Sigmoid colon (tissue), 3 donors: ENCODE data around the gene GPR68.

Source experiments
- POLR2A ChIP-seq, 2 donors: fragments of 450-650 bp; IDR thresholded peaks; one replicate each; pipeline ENCODE4 v1.6.1; 2016; ENCODE audit warnings: antibody characterized with exemption in 2 of 2, mild to moderate bottlenecking in 2 of 2, moderate library complexity in 2 of 2
- TF ChIP-seq, protein P1 (sequence below), 4 experiments: fragments of 450-650 bp in 3 of 4; fragments of 200-600 bp in 1 of 4; IDR thresholded peaks; one replicate each; pipeline ENCODE4 v1.5.1; 2016 to 2019; ENCODE audit warnings: antibody characterized with exemption in 4 of 4, mild to moderate bottlenecking in 3 of 4, moderate library complexity in 2 of 4

DNA sequence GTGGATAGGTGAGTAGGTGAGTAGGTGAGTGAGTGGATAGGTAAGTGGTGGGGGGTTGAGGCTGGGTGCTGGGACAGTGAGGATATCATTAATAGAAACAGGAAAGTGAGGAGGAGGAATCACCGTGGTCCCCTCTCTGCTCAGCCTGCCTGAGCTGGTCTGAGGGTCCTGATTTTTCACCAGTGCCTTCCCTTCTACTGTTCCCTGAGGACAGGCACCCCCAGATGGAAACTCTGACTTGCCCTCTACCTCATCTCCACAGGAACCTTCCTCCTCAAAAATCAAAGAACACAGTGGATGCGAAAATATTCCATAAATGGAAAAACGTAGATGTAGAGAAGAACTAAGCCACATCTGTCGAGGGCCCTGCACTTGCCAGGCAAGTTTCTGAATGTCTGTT is 1.9 kb downstream of the GPR68 start:
- no peak for TF ChIP-seq POLR2A (IDR thresholded peaks at IDR 0.05)
- TF ChIP-seq, protein P1, sequence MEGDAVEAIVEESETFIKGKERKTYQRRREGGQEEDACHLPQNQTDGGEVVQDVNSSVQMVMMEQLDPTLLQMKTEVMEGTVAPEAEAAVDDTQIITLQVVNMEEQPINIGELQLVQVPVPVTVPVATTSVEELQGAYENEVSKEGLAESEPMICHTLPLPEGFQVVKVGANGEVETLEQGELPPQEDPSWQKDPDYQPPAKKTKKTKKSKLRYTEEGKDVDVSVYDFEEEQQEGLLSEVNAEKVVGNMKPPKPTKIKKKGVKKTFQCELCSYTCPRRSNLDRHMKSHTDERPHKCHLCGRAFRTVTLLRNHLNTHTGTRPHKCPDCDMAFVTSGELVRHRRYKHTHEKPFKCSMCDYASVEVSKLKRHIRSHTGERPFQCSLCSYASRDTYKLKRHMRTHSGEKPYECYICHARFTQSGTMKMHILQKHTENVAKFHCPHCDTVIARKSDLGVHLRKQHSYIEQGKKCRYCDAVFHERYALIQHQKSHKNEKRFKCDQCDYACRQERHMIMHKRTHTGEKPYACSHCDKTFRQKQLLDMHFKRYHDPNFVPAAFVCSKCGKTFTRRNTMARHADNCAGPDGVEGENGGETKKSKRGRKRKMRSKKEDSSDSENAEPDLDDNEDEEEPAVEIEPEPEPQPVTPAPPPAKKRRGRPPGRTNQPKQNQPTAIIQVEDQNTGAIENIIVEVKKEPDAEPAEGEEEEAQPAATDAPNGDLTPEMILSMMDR (IDR thresholded peaks at IDR 0.05), result no peak
